ENCODE results near the gene PAK1.

The PAK1 gene

DNA sequence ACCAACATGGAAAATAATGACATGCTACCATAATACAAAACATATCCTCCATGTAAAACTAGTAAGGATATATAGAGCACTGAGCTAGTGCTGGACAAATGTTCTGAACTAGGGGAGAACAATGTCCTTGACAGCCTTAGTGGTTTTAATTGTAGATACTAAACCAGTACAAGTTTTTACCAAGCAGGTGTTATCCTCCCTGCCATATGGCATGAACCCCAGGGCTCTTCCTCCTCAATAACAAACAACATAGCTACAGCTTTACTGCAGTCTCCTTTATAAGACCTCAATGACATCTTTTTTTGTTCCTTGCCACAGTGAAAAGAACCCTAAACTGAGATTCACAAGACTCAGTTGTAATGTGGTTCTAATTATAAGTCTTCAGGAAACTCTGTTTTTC is 102.2 kb downstream of the PAK1 start:
- Histone ChIP-seq H3K9me3 (ENCODE audit: control insufficient read depth in 5 of 5, low read length in 5 of 5) (no peaks in the 10 kb centered on the region), H3K36me3 (ENCODE audit: control insufficient read depth in 5 of 5, insufficient read depth in 5 of 5, low read length in 5 of 5) (peaks cover 8 to 35% (median 14%) of the 10 kb centered on the region in 5 donors), H3K27me3 (ENCODE audit: control insufficient read depth in 5 of 5, insufficient read depth in 4 of 5, low read length in 5 of 5) (no peaks in the 10 kb centered on the region), H3K4me1 (ENCODE audit: control insufficient read depth in 5 of 5, insufficient read depth in 5 of 5, low read length in 5 of 5) (no peaks in the 10 kb centered on the region), H3K9ac (ENCODE audit: low read length in 5 of 5) (no peak overlapping the region), H3K27ac (ENCODE audit: low read depth, low read length) (no peak overlapping the region), H3K4me3 (ENCODE audit: low read depth in 1 of 5, low read length in 5 of 5) (no peak overlapping the region)

DNA sequence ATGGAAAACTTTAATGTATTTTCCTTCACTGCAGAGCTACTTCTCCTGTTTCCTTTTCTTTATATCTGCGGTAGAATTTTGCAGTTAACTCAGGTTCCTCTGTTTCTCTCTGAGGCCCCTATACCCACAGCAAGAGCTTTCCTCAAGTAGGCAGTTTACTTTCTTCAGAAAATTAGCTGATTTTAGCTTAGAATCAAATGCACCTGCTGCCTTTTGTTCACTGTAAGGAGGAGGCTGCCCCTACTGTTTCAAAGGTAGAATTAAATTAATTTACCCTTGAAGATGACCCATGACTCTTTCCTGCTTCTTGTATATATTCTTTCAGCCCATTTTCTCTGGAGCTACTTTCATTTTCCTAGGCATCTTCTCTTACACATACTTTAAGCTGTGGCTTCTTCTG is 103.7 kb downstream of the PAK1 start:
- Histone ChIP-seq H3K4me1 (ENCODE audit: control insufficient read depth in 5 of 5, insufficient read depth in 5 of 5, low read length in 5 of 5) (no peaks in the 10 kb centered on the region), H3K27ac (ENCODE audit: low read depth, low read length) (no peak overlapping the region), H3K9ac (ENCODE audit: low read length in 5 of 5) (no peak overlapping the region), H3K27me3 (ENCODE audit: control insufficient read depth in 5 of 5, insufficient read depth in 4 of 5, low read length in 5 of 5) (no peaks in the 10 kb centered on the region), H3K9me3 (ENCODE audit: control insufficient read depth in 5 of 5, low read length in 5 of 5) (peaks cover 0 to 6% (median 0%) of the 10 kb centered on the region in 5 donors), H3K4me3 (ENCODE audit: low read depth in 1 of 5, low read length in 5 of 5) (no peak overlapping the region), H3K36me3 (ENCODE audit: control insufficient read depth in 5 of 5, insufficient read depth in 5 of 5, low read length in 5 of 5) (peaks cover 8 to 31% (median 11%) of the 10 kb centered on the region in 5 donors)

DNA sequence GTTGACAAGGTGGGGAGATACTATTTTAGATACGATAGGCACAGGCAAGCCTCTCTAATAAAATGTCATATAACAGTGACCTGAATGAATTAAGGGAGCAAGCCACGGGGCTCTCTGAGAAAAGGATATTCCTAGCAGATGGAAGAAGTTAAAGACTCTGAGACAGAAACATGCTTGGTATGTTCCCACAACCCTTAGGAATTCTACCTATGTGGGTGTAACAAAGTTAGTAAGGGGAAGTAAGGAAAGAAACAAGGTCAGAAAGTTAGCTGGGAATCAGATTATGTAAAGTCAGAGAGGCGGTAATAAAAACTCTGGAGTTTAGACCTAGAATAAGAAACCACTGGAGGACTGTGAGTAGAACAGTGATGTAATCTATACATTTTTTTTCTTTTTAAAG is 112.7 kb downstream of the PAK1 start:
- Histone ChIP-seq H3K4me1 (ENCODE audit: control insufficient read depth in 5 of 5, insufficient read depth in 5 of 5, low read length in 5 of 5) (no peaks in the 10 kb centered on the region), H3K9me3 (ENCODE audit: control insufficient read depth in 5 of 5, low read length in 5 of 5) (peaks cover 0 to 2% (median 0%) of the 10 kb centered on the region in 5 donors), H3K27ac (ENCODE audit: low read depth, low read length) (no peak overlapping the region), H3K9ac (ENCODE audit: low read length in 5 of 5) (no peak overlapping the region), H3K27me3 (ENCODE audit: control insufficient read depth in 5 of 5, insufficient read depth in 4 of 5, low read length in 5 of 5) (no peaks in the 10 kb centered on the region), H3K36me3 (ENCODE audit: control insufficient read depth in 5 of 5, insufficient read depth in 5 of 5, low read length in 5 of 5) (peaks cover 0 to 20% (median 11%) of the 10 kb centered on the region in 5 donors), H3K4me3 (ENCODE audit: low read depth in 1 of 5, low read length in 5 of 5) (no peak overlapping the region)

DNA sequence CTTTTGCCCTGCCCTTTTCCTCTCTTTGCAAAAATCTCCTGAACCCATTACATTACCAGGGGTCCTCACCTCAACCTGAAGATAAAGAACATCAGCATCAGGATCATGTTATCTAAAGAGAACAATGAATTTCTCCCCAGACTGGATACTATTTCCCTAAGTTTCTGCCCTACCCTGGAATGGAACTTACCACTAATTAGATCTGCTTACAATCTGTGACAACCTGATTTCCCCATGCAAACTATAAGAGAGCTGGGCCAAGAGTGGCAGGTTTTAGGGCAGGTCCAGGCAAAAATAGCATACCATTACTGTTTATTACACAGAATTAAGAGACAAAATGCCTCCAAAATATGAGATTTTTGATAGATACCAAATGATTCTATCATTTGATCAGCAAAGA is 114.4 kb downstream of the PAK1 start:
- peaks cover 5 to 31% (median 11%) of the 10 kb centered on the region in 5 donors for H3K36me3 ChIP-seq (ENCODE audit: control insufficient read depth in 5 of 5, insufficient read depth in 5 of 5, low read length in 5 of 5)
- H3K9me3 ChIP-seq (ENCODE audit: control insufficient read depth in 5 of 5, low read length in 5 of 5), result no peaks in the 10 kb centered on the region
- no peak overlapping the region for H3K4me3 ChIP-seq (ENCODE audit: low read depth in 1 of 5, low read length in 5 of 5)
- no peaks in the 10 kb centered on the region for H3K27me3 ChIP-seq (ENCODE audit: control insufficient read depth in 5 of 5, insufficient read depth in 4 of 5, low read length in 5 of 5)
- no peaks in the 10 kb centered on the region for H3K4me1 ChIP-seq (ENCODE audit: control insufficient read depth in 5 of 5, insufficient read depth in 5 of 5, low read length in 5 of 5)
- H3K9ac ChIP-seq (ENCODE audit: low read length in 5 of 5), result no peak overlapping the region
- no peak overlapping the region for H3K27ac ChIP-seq (ENCODE audit: low read depth, low read length)

DNA sequence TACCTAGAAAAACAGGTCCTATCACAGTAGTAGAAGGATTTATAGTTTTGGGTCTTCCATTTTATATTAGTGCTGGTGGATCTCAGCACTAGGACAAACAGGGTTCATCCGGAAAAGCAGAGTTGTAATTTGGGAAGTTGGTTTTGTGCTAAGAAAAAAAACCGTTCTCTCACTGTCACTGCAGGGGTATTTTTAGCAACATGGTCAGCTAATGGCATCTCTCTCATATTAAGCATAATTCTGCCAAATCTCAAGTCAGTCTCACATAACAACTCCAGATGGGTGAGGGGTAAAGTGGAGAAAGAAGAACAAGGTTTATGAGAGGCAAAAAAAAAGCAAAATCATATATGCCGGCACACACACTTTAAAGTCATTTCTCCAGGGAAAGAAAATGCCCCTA is 120.8 kb downstream of the PAK1 start:
- H3K27ac ChIP-seq (ENCODE audit: low read depth, low read length), result peak overlapping the region; percentile 15
- H3K9ac ChIP-seq (ENCODE audit: low read length in 5 of 5), result peak overlapping the region in 2 of 5 donors; percentile 2 to 26
- H3K36me3 ChIP-seq (ENCODE audit: control insufficient read depth in 5 of 5, insufficient read depth in 5 of 5, low read length in 5 of 5), result peaks cover 4 to 29% (median 7%) of the 10 kb centered on the region in 5 donors
- peaks cover 0 to 23% (median 19%) of the 10 kb centered on the region in 5 donors for H3K4me1 ChIP-seq (ENCODE audit: control insufficient read depth in 5 of 5, insufficient read depth in 5 of 5, low read length in 5 of 5)
- H3K27me3 ChIP-seq (ENCODE audit: control insufficient read depth in 5 of 5, insufficient read depth in 4 of 5, low read length in 5 of 5), result no peaks in the 10 kb centered on the region
- no peaks in the 10 kb centered on the region for H3K9me3 ChIP-seq (ENCODE audit: control insufficient read depth in 5 of 5, low read length in 5 of 5)
- H3K4me3 ChIP-seq (ENCODE audit: low read depth in 1 of 5, low read length in 5 of 5), result peak overlapping the region in 1 of 5 donors; percentile 16

DNA sequence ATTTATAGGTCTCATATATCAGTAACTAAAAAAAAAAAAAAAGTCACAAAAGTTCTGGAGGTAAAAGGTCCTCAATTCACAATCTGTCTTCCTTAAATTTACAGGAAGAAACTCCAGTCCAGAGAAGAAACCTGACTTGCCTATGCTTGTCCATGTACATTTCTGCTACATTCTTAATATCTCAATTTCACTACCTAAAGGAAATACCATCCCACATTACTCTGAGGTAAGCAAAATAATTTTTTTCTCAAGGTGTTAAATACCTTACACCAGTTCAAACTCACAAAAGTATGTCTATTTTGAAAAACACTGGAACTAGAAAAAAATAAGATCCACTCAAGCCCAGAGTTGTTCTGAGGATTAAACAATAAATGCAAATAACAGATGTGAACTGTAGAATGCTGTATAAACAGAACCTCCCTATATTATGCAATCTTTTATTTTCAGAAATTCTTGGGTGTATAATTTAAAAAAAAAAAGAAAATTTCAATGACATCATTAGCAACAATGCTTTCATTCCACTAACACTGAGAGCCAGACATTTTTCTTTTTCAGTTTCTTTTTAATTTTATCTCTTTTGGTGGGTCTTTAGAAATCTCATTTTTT is 122.5 kb downstream of the PAK1 start:
- Histone ChIP-seq H3K4me1 (ENCODE audit: control insufficient read depth in 5 of 5, insufficient read depth in 5 of 5, low read length in 5 of 5) (peaks cover 0 to 23% (median 19%) of the 10 kb centered on the region in 5 donors), H3K9ac (ENCODE audit: low read length in 5 of 5) (no peak overlapping the region), H3K36me3 (ENCODE audit: control insufficient read depth in 5 of 5, insufficient read depth in 5 of 5, low read length in 5 of 5) (peaks cover 0 to 15% (median 5%) of the 10 kb centered on the region in 5 donors), H3K4me3 (ENCODE audit: low read depth in 1 of 5, low read length in 5 of 5) (no peak overlapping the region), H3K27me3 (ENCODE audit: control insufficient read depth in 5 of 5, insufficient read depth in 4 of 5, low read length in 5 of 5) (no peaks in the 10 kb centered on the region), H3K27ac (ENCODE audit: low read depth, low read length) (no peak overlapping the region), H3K9me3 (ENCODE audit: control insufficient read depth in 5 of 5, low read length in 5 of 5) (no peaks in the 10 kb centered on the region)

DNA sequence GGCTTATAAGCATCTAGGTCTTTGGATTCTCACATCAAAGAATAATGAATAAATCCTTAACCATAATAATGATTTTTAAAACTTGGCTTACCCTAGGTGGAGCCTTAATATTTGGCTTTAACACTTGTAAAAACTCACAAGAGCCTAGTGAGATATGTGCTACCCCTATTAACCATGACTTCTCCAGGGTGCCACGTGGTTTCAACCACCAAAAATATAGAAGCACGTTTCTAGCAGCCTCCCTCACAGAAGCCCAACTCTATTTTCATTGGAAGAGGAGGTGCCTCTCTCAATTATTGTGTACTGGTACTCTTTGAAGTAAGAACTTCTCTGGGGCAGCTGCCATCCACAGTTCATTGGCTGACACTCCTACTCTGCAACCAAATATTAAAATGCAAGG is 125.9 kb downstream of the PAK1 start:
- Histone ChIP-seq H3K9me3 (ENCODE audit: control insufficient read depth in 5 of 5, low read length in 5 of 5) (no peaks in the 10 kb centered on the region), H3K36me3 (ENCODE audit: control insufficient read depth in 5 of 5, insufficient read depth in 5 of 5, low read length in 5 of 5) (peaks cover 4 to 14% (median 8%) of the 10 kb centered on the region in 5 donors), H3K4me3 (ENCODE audit: low read depth in 1 of 5, low read length in 5 of 5) (no peak overlapping the region), H3K27ac (ENCODE audit: low read depth, low read length) (no peak overlapping the region), H3K9ac (ENCODE audit: low read length in 5 of 5) (no peak overlapping the region), H3K27me3 (ENCODE audit: control insufficient read depth in 5 of 5, insufficient read depth in 4 of 5, low read length in 5 of 5) (no peaks in the 10 kb centered on the region), H3K4me1 (ENCODE audit: control insufficient read depth in 5 of 5, insufficient read depth in 5 of 5, low read length in 5 of 5) (peaks cover 0 to 17% (median 13%) of the 10 kb centered on the region in 5 donors)

DNA sequence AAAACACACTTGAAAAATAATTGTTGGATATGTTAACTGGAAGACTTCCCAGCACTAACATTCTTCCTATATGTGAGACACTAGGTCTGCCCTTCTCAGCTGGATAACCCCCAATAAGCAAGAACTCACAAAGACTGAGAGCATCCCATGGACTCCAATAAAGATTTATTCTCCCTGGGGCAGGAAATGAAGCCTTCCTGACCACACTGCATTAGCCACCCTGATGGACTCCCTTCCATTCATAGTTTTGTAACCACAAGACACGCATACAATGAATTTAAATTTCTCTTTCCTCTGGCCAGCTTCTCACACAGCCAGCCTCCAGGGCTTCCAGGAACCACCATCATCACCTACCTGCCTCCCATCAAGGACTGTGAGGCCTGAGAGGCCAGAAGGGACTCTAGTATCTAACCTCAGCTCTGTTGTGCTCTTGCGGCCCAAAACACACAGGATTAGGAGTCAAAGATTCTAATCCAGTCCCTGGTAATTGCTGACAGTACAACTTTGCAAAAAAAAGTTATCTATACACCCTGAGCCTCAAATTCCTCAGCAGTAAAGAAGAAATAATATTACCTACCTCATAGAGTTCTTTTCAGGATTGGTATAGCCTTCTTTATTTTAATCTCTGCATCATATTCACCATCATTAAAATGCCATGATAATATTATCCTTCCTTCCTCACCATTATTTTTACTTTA is 126.8 kb downstream of the PAK1 start:
- no peaks in the 10 kb centered on the region for H3K27me3 ChIP-seq (ENCODE audit: control insufficient read depth in 5 of 5, insufficient read depth in 4 of 5, low read length in 5 of 5)
- H3K36me3 ChIP-seq (ENCODE audit: control insufficient read depth in 5 of 5, insufficient read depth in 5 of 5, low read length in 5 of 5), result peaks cover 4 to 17% (median 8%) of the 10 kb centered on the region in 5 donors
- H3K4me3 ChIP-seq (ENCODE audit: low read depth in 1 of 5, low read length in 5 of 5), result no peak overlapping the region
- no peak overlapping the region for H3K27ac ChIP-seq (ENCODE audit: low read depth, low read length)
- peaks cover 0 to 10% (median 8%) of the 10 kb centered on the region in 5 donors for H3K4me1 ChIP-seq (ENCODE audit: control insufficient read depth in 5 of 5, insufficient read depth in 5 of 5, low read length in 5 of 5)
- H3K9me3 ChIP-seq (ENCODE audit: control insufficient read depth in 5 of 5, low read length in 5 of 5), result no peaks in the 10 kb centered on the region
- no peak overlapping the region for H3K9ac ChIP-seq (ENCODE audit: low read length in 5 of 5)

DNA sequence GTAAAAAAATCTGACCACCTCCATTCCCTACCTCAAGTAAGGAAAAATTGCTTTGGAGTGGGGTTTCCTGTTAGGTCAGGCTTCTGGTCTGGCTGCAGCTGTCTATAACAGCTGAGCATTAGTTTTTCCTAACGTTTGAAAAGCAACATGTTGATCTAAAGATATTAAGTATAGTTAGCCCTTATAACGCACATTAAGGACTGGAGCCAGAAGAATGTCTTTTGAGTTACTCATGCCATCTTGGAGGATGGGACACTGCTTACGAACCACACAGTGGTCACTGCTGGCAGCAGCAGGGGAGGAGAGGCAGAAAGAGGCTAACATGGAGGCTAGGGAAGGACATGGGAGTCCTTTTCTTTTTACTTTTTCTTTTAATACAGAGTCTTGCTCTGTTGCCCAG is 128.3 kb downstream of the PAK1 start:
- no peaks in the 10 kb centered on the region for H3K27me3 ChIP-seq (ENCODE audit: control insufficient read depth in 5 of 5, insufficient read depth in 4 of 5, low read length in 5 of 5)
- H3K9ac ChIP-seq (ENCODE audit: low read length in 5 of 5), result no peak overlapping the region
- H3K9me3 ChIP-seq (ENCODE audit: control insufficient read depth in 5 of 5, low read length in 5 of 5), result no peaks in the 10 kb centered on the region
- peaks cover 6 to 18% (median 8%) of the 10 kb centered on the region in 5 donors for H3K36me3 ChIP-seq (ENCODE audit: control insufficient read depth in 5 of 5, insufficient read depth in 5 of 5, low read length in 5 of 5)
- H3K4me1 ChIP-seq (ENCODE audit: control insufficient read depth in 5 of 5, insufficient read depth in 5 of 5, low read length in 5 of 5), result peaks cover 0 to 8% (median 0%) of the 10 kb centered on the region in 5 donors
- H3K4me3 ChIP-seq (ENCODE audit: low read depth in 1 of 5, low read length in 5 of 5), result no peak overlapping the region
- H3K27ac ChIP-seq (ENCODE audit: low read depth, low read length), result no peak overlapping the region

DNA sequence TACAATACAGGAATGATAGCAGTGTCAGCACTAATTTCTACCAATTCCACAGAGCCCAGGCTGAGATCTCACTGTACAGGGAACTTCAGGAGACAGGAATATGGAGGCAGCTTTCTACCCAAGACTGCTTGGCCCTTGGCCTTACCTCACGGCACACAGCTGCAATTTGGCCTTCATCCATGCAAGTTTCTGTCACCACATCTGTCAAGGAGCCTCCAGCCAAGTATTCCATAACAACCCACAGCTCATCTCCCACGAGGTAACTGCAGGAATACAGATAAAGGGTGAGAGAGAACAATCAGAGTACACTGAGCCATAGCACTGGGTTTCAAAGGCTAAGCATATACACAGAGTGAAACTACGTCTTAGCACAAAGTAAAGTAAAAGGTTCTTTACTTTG is 133.4 kb downstream of the PAK1 start:
- Histone ChIP-seq H3K27me3 (ENCODE audit: control insufficient read depth in 5 of 5, insufficient read depth in 4 of 5, low read length in 5 of 5) (no peaks in the 10 kb centered on the region), H3K4me1 (ENCODE audit: control insufficient read depth in 5 of 5, insufficient read depth in 5 of 5, low read length in 5 of 5) (peaks cover 0 to 12% (median 0%) of the 10 kb centered on the region in 5 donors), H3K4me3 (ENCODE audit: low read depth in 1 of 5, low read length in 5 of 5) (no peak overlapping the region), H3K27ac (ENCODE audit: low read depth, low read length) (no peak overlapping the region), H3K36me3 (ENCODE audit: control insufficient read depth in 5 of 5, insufficient read depth in 5 of 5, low read length in 5 of 5) (peaks cover 14 to 29% (median 17%) of the 10 kb centered on the region in 5 donors), H3K9me3 (ENCODE audit: control insufficient read depth in 5 of 5, low read length in 5 of 5) (no peaks in the 10 kb centered on the region), H3K9ac (ENCODE audit: low read length in 5 of 5) (no peak overlapping the region)
